Measurements from ENCODE around the gene DIP2C.
"Not testable (repeated sequence)": the region's sequence is repeated elsewhere in the genome, so short reads cannot be mapped to it uniquely, and the experiment has no call there.

The DIP2C gene

GRCh38 chr10:480498-480927, 209.0 kb downstream of the DIP2C start:
- DNase-seq (ENCODE audit: low spot score), result no peak

- not testable (repeated sequence) for DNase-seq (ENCODE audit: low spot score)
Observed at GRCh38 chr10:479706-480497, 209.6 kb downstream of the DIP2C start.

GRCh38 chr10:478471-479245, 210.8 kb downstream of the DIP2C start:
- no peak for DNase-seq (ENCODE audit: low spot score)

GRCh38 chr10:477620-478019, 211.8 kb downstream of the DIP2C start:
- no peak for DNase-seq (ENCODE audit: low spot score)

GRCh38 chr10:476455-476780, 213.1 kb downstream of the DIP2C start:
- DNase-seq (ENCODE audit: low spot score), result no peak

GRCh38 chr10:475709-476454, 213.6 kb downstream of the DIP2C start:
- no peak for DNase-seq (ENCODE audit: low spot score)

- no peak for DNase-seq (ENCODE audit: low spot score)
Observed at GRCh38 chr10:474946-475345, 214.5 kb downstream of the DIP2C start.

GRCh38 chr10:474406-474805, 215.1 kb downstream of the DIP2C start:
- DNase-seq (ENCODE audit: low spot score), result no peak

- no peak for DNase-seq (ENCODE audit: low spot score)
Observed at GRCh38 chr10:472241-472910, 217.1 kb downstream of the DIP2C start.

- DNase-seq (ENCODE audit: low spot score), result no peak
Observed at GRCh38 chr10:470339-471003, 219.0 kb downstream of the DIP2C start.

GRCh38 chr10:469947-470338, 219.5 kb downstream of the DIP2C start:
- no peak for DNase-seq (ENCODE audit: low spot score)

- DNase-seq (ENCODE audit: low spot score), result no peak
Observed at GRCh38 chr10:459743-460142, 229.7 kb downstream of the DIP2C start.

GRCh38 chr10:458421-458851, 231.0 kb downstream of the DIP2C start:
- DNase-seq (ENCODE audit: low spot score), result no peak

- no peak for DNase-seq (ENCODE audit: low spot score)
Observed at GRCh38 chr10:456486-456885, 233.0 kb downstream of the DIP2C start.

GRCh38 chr10:454860-455259, 234.6 kb downstream of the DIP2C start:
- DNase-seq (ENCODE audit: low spot score), result no peak

- DNase-seq (ENCODE audit: low spot score), result no peak
Observed at GRCh38 chr10:453647-454046, 235.8 kb downstream of the DIP2C start.

- no peak for DNase-seq (ENCODE audit: low spot score)
Observed at GRCh38 chr10:452512-453426, 236.7 kb downstream of the DIP2C start.

- DNase-seq (ENCODE audit: low spot score), result no peak
Observed at GRCh38 chr10:451856-452255, 237.6 kb downstream of the DIP2C start.

GRCh38 chr10:451021-451471, 238.4 kb downstream of the DIP2C start:
- DNase-seq (ENCODE audit: low spot score), result no peak

- no peak for DNase-seq (ENCODE audit: low spot score)
Observed at GRCh38 chr10:450463-450862, 239.0 kb downstream of the DIP2C start.

All from ecto neural progenitor cell (in vitro differentiated cells).